NCI-H1092 treated with DMSO at 0.1 percent for 48 hours (cell line): Measurements from ENCODE around the gene ABR.
"Not testable (repeated sequence)": the region's sequence is repeated elsewhere in the genome, so short reads cannot be mapped to it uniquely, and the experiment has no call there.

Experiments
- DNase-seq: peaks from one replicate; lab custom pipeline; 2025; lab: John Stamatoyannopoulos, UW

Gene ABR

DNA sequence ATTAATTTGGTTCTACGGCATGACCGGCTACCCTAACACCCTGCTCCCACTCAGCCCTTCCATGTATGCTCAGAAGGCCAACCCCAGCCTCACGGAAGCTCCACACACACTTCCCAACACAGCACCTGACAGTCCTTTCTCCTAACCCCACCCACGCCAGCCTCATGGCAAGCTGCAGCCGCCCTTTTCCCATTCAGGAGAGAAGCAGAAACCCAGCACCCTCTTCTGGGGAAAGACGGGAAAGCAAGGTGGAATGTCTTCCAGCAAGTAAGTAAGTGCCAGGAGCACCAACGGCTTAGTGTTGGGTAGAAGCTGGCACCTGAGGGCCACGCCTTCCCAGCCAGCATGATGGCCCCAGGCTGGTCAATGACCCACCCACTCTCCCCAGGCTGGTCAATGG lies 32.1 kb downstream of the ABR start:
- DNase-seq: peak; percentile 62

DNA sequence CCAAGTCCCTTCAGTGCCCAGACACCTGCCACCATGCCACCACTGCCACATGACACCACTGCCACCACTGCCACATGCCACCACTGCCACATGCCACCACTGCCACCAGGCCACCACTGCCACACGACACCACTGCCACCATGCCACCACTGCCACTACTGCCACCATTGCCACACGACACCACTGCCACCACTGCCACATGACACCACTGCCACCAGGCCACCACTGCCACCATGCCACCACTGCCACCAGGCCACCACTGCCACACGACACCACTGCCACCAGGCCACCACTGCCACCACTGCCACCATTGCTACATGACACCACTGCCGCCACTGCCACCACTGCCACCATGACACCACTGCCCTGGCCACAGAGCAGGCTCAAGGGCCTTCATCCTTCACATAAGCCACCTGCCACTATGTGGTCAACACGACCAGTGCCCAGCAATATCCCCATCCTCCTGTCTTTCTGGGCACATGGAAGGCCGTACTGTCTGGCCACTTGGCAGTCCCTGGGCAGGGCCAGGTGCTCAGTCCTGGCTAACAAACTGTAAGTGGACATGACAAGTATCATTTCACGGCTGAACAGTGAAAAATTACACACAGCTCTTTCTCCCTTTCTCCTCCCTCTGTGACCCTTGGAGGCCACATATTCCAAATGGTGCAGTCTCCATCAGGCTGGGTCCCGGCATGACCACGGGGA lies 33.1 kb downstream of the ABR start:
- no peak for DNase-seq

DNA sequence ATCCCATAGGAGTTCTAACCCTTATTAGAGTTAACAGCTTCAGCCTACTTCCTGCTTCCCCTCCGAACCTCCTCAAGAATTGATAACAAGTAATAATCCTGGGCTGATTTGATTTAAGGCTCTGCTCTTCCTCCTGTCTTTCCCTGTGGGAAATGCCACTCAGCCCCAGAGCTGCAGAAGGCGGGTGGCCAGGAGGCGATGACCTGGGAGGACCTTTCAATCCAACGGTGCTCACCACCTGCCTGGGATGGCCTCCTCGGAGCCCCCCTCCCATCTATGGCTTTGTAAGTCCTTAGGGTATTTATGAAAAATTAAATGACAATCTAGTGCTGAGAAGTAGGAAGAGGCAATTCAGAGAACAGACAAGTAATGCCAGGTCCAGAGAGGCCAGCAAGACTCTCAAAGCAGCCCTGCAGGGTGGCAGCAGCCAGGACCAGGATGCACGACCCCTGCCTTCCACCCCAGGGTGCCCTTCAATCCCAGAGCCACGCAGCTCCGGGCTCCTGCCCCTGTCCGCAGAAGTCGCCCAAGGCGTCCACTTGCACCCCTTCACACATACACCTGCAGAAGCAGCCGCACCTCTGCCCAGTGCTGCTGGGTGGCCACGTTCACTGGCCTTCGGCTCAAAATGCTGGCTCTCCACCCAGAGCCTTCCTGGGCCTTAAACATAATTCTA lies 34.3 kb downstream of the ABR start:
- no peak for DNase-seq

DNA sequence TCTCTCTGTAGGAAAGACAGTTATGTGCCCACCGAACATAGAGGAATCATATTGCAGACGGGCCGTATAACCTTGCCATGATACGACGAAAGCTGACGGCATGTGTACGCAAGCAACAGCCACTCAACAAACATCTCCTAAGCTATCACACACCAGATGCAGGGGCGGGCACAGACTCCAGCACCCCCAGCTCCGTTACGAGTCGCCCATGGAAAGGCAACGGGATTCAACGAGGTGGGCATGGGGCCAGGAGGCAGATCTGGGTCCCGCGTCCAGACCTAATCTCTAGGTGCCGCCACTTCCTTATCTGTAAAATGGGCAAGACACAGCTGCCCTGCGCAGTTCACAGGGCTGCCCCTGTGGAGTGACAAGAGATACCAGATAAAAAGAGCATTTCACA lies 35.6 kb downstream of the ABR start:
- DNase-seq: no peak

DNA sequence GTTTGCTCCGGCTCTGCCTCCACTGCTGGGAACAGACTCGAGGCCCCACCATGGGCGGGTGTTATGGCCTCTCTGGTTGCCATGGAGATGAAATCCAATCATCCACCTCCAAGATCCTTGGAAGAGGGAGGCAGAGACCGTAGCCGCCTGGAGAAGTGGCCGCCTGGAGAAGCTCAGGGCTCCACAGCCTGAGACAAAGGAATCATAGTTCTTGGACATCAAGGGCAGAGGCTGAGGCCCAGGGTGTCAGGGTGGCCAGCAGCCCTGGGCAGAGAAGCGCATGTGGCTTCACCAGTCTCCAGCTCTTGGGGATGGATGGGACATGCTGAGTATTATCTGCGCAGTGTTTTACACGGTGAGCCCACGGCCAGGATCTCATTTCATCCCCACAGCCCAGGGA lies 36.2 kb downstream of the ABR start:
- DNase-seq: peak; percentile 1

DNA sequence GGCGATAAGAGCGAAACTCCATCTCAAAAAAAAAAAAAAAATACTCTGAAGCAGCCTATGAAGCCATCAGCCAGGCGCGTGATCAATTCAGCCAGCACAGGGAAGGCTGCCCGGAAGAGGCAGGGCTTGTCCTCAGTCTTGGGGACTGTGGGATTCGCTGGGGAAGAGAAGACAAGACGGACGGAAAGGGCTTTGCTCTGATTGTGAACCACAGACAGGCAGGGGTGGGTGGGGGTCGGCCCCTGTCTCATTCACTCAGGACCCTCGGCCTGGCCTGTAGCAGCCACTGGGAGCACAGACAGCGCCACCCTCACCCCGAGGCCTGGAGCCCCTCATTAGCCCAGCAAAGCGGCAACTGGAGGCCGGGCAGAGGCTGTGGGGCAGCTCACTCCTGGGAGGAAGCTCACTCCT lies 37.2 kb downstream of the ABR start:
- DNase-seq: no peak

DNA sequence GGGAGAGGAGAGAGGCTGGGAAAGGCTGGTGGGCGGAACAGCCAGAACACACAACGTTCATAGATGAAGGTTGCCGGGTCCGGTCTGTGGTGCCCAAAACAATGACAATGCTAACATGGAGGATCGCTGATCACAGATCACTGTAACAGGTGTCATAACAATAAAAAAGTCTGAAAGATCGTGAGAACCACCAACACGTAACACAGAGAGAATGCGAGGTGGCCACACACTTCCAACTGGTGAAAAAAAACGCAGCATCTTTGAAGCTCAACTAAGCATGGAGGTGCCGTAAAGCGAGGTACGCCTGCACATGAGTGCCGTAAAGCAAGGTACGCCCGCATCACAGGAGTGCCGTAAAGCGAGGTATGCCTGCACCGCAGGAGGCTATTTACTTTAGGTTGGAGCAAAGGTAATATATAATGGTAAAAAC lies 42.3 kb downstream of the ABR start:
- peak; percentile 61 for DNase-seq

DNA sequence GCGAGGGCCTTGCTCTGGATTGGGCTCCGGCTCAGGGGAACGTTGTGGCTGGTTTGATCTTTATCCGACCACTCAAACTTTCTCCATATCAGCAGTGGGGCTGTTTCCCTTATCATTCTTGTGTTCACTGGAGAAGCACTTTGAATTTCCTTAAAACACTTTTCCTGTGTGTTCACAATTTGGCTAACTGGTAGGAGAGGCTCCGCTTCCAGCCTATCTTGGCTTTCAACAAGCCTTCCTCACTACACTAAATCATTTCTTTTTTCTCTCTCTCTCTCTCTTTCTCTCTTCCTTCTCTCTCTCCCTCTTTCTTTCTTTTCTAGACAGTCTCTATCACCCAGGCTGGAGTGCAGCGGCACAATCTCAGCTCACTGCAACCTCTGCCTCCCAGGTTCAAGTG lies 43.0 kb downstream of the ABR start:
- DNase-seq: no peak

DNA sequence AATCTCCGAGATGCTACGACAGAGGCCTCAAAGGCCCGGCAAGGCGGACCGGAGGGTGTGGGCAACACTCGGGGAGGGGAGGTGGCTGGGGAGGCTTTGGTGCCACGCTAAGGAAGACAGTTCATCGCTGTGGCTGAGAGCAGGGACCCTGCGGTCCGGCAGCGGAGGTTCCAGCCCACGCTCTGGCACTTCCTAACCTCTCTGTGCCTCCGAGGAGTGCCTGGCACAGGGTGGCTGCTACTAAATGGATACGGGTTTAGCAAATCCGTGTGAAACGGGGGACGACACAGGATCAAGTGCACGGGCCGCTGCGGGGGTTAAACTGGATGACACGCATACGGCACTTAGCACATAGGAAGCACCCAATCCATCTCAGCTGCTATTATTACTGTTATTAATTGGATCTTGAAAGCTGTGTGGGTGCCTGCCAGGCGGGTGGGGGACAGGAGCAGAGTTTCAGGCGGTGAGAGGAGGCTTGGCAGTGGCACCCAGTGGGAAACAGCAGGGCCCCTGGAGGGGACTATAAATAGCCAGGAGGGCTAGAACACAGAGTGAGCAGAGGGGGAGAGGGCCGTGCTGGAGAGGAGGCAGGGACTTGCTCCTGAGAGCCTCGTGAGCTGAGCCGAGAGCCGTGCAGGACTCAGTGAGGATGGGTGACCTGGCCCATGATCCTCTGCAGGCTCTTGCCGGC lies 45.0 kb downstream of the ABR start:
- DNase-seq: peak; percentile 65

DNA sequence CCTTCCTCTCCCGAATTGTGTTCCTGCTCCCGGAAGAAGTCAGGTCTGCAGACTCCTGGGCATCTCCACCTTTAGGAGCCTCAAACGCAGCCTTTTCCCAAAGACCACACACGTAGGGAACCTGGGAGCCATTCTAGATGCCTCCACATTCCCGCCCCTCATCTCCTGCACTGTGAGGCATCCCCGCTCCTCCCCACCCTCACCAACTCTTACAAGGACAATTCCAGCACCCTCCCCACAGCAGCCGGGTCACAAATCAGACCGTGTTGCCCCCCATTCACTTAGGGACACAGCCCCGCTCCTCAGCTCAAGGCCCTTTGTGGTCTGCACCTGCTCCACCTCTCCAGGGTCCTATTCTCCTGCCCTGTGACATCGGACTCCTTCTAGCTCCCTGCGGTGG lies 49.6 kb downstream of the ABR start:
- no peak for DNase-seq

DNA sequence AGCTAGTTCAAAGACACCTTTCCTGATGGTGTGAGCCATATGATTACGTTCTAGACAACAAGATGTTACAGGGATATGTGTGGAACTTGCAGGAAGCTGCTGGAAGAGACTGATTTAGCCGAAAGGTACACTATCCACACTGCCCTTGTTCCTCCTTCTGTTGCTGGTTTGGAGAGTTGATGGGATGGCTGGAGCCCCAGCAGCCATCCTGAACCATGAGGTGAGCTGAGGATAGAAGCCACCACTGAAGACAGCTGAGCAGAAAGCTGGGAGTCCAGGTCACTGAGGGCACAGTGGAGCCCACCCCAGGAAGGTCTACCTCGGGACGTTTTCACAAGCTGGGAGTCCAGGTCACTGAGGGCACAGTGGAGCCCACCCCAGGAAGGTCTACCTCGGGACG lies 51.3 kb downstream of the ABR start:
- not testable (repeated sequence) for DNase-seq

DNA sequence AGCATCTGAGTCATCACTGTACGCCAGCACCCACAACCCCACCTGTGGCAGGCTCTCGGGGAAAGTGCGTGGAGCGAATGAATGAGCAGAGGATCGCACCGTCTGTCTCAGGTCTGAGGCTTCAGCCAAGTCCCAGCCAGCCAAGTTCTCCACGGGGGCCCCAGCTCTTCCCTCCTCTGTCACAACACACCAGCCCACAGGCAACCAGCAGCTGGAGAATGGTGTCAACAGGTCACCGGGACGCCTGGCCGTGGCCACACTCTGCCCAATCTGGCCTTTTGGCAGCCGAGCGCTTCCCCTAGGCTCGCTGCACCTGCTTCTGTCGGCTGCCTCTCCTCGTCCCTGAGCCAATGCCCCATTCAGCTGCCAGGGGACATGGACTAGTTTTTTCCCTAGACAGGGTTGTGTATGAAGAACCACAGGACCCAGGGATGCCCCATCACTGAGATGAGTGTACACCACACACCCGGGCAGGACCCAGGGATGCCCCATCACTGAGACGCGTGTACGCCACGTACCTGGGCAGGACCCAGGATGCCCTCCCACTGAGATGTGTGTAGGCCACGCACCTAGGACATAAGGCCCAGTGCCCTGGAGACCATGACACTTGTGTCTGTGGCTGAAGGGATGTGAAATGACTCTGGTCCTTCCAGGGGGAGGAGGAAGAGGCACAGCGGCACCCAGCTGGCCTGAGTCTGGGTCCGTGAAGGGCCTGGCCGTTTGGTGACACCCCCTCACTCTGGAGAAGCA lies 52.8 kb downstream of the ABR start:
- peak; percentile 36 for DNase-seq

DNA sequence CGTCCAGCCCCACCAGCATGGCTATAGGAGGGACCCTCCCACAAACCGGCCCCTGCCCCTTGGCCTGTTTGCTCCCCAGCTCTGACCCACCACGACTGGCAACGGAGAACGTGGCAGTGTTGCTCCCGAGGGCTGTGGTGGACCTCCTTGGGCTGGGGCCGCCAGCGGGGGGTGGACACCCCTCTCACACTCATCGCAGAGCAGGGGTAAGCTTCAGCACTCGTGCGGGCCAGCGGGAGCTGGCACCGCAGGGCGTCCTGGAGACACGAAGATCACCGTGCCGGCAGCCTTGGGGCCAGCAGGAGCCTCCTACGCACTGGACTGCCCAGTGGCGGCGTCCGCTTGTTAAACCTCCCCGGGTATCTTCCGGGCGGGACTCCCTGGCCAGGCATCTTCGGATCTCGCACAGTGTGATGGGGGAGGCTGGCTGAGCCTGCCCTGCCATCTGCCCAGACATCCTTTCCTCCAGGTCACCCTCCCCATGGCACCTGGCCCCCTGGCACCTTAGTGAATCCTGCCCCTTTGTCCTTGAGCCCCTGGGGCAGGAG lies 53.5 kb downstream of the ABR start:
- no peak for DNase-seq

DNA sequence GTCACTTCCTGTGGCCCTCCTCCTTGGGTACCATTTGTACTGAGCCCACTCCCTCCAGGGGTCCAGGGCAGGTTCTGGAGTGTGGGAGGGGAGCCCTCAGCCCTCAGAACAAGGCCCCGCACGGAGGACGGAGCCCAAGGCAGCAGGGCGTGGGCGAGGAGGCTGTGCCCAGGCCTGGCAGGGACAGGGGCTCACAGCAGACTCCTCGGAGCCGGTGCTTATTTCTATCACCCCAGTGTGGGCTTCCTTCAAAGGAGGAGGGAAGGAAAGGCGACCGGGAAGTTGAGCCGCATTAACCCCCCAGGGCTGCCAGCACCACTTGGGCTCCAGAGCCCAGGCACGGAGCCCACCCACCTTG lies 54.0 kb downstream of the ABR start:
- DNase-seq: no peak

DNA sequence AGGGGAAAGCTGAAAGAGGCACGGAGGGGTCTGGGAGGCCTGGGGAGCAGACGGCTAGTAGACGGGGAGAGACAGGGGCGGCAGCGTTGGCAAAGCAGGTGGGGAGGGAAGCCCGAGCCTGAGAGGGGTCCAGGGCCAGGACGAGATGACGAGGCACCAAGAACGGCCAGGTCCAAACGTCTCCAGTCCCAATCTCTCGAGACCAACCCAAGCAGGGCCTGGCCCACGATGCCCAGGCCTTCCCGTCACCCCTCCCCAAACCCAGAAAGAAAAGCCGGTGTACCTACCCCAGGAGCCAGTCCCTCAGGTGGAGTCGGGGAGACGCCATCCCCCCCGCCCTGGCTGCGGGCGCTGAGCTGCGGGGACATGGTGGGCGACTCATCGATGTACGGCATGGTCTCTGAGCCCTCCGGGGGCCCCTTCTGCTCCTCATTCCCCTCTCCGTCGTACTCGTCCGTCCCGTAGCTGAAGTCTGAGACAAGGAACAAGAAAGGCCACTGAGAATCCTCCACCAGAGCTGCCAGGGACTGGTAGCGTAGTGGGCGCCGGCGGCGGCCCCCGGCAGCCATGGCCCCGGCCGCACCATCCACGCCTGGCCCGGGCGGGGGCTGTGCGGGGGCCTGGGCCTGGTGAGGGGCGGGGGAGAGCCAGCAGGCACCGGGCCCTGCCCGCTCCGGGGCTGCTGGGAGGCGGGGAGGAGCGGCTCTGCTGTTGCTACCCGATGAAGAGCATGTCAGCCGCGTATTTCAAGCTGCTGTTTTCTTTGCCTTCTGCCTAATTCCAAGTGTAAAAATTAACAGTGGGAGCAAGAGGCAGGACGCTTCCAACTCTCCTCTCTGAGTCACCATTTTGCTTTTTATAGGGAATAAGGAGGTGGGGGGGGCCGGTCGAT lies 54.6 kb downstream of the ABR start:
- no peak for DNase-seq

DNA sequence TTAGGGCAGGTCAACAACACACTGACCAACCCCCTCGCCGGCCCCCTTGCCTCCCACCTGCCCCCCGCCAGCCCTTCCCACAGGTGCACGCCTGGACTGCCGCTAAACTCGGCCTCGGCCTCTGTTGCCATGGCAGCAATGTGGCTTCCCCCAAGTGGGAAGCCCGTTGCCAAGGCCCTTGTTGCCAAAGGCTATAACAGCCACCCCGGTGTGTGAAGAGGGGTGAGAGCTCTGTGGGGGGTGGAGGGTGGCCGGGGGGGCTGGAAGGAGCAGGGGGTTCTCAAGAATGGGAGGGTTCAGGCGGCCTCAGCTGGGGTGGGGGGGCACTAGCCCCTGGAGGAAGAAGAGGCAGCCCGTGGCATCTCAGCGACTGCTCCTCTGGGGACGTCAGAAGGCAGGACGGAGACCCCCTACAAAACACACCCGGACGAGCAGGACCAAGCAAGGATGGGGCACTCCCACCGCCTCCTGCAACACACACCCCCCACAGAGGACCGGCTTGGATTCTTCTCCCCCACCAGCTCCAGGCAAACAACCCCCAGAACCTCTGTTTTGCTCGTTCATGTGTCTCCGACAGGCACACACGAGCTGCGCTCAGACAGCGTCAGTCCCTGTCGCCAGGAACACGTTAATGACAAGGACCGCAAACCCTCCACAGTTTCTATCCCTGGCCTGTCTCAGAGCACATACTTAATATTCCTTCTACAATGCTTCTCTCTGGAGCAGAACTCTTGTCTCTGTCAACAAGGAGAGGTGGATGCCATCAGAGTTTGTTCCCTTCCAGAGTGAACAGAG lies 55.7 kb downstream of the ABR start:
- DNase-seq: peak; percentile 67

DNA sequence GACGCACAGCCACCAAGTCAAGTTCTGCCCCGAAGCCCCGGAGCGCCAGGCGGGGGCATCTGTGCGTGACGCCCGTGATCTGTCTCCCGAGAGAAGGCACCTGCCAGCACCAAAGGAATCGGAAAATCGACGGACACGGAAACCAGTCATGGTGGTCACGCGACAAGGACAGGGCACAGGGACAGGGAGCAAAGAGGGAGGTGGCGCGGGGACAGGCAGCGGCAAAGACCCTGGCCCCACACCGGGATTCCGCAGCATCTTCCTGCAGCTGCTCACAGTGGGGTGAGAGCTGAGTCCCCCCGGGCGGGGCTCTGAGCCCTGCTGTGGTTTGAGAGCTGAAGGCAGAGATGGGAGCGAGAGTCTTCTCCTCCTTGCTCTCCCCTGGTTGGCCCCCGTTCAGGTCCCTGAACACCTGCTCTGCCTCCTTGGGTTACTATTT lies 56.4 kb downstream of the ABR start:
- peak; percentile 57 for DNase-seq

DNA sequence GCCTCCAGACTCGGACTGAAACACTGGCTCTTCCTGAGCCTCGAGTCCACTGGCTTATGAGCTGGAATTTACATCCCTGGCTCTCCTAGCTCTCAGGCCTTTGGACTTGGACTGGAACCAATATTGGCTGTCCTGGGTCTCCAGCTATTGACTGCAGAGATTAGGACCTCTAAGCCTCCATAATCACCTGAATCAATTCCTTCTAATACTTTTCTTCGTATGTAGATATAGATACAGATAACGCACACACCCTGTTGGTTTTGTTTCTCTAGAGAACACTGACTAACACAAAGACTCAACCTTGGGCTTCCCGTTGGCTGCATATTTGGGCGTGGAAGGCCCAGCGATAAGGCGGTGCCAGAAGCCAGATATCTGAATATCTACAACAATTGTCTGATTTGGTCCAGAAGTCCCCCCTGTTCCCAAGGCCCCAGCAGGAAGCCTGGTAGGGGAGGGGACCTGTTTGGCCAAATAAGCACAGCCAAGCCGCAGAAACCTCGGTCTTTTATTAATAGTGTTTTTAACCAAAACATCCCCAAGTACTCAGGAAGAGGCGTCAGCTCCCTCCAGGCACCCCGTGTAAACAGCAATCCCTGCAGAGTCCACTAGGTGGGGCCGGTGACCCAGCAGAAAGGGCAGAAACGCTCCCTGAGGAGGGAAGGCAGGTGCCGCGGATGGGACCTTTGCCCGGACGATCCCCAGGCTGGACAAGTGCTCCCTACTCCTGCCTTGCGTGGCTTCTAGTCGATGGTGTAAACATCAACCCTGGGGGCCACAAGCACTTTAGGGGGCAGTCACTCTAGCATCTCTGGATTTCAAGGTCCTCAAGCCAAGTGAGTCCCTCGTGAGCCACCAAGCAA lies 57.0 kb downstream of the ABR start:
- DNase-seq: peak; percentile 50

DNA sequence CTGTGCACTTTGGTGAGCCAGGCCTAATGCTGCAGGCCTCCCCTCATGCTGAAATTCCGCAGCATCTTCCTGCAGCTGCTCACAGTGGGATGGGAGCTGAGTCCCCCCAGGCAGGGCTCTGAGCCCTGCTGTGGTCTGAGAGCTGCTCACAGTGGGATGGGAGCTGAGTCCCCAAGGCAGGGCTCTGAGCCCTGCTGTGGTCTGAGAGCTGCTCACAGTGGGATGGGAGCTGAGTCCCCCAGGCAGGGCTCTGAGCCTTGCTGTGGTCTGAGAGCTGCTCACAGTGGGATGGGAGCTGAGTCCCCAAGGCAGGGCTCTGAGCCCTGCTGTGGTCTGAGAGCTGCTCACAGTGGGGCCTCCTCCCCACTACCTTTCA lies 58.4 kb downstream of the ABR start:
- DNase-seq: not testable (repeated sequence)
